GM18907 (cell line): Measurements from ENCODE around the gene CTAG1B.
"Not testable (repeated sequence)": the region's sequence is repeated elsewhere in the genome, so short reads cannot be mapped to it uniquely, and the experiment has no call there.

ENCODE experiments used
- ATAC-seq: cut with Tn5 transposase; IDR thresholded peaks from one replicate; pipeline ENCODE4 v1.9.1; 2021; ENCODE audit warnings: mild to moderate bottlenecking, moderate library complexity; ENCODE audit not compliant: unreplicated experiment

CTAG1B gene

GRCh38 chrX:154628960-154629359 lies 9.9 kb upstream of the CTAG1B start:
- ATAC-seq, result not testable (repeated sequence)

- ATAC-seq, result not testable (repeated sequence)
These were observed 1.8 kb upstream of the CTAG1B start for GRCh38 chrX:154620767-154621414.

- ATAC-seq, result not testable (repeated sequence)
These were observed 5.5 kb downstream of the CTAG1B start for GRCh38 chrX:154613586-154613985.

GRCh38 chrX:154611146-154611545 lies 7.9 kb downstream of the CTAG1B start:
- ATAC-seq, result not testable (repeated sequence)

- not testable (repeated sequence) for ATAC-seq
These were observed 10.3 kb downstream of the CTAG1B start for GRCh38 chrX:154608823-154609222.

- not testable (repeated sequence) for ATAC-seq
These were observed 11.1 kb downstream of the CTAG1B start for GRCh38 chrX:154607976-154608375.

- no peak for ATAC-seq
These were observed 11.7 kb downstream of the CTAG1B start for GRCh38 chrX:154607370-154607769.

GRCh38 chrX:154605566-154605965 lies 13.5 kb downstream of the CTAG1B start:
- no peak for ATAC-seq

GRCh38 chrX:154603438-154604430 lies 15.3 kb downstream of the CTAG1B start:
- ATAC-seq, result no peak

GRCh38 chrX:154602766-154603437 lies 16.2 kb downstream of the CTAG1B start:
- ATAC-seq, result no peak

- no peak for ATAC-seq
These were observed 16.9 kb downstream of the CTAG1B start for GRCh38 chrX:154602226-154602625.

- no peak for ATAC-seq
These were observed 18.2 kb downstream of the CTAG1B start for GRCh38 chrX:154600759-154601374.

- no peak for ATAC-seq
These were observed 19.6 kb downstream of the CTAG1B start for GRCh38 chrX:154599531-154599930.

- no peak for ATAC-seq
These were observed 20.4 kb downstream of the CTAG1B start for GRCh38 chrX:154598656-154599055.

GRCh38 chrX:154597221-154597620 lies 21.9 kb downstream of the CTAG1B start:
- no peak for ATAC-seq

- ATAC-seq, result no peak
These were observed 22.7 kb downstream of the CTAG1B start for GRCh38 chrX:154596290-154596929.

- ATAC-seq, result no peak
These were observed 23.4 kb downstream of the CTAG1B start for GRCh38 chrX:154595559-154596249.

- no peak for ATAC-seq
These were observed 24.6 kb downstream of the CTAG1B start for GRCh38 chrX:154594491-154594890.

- no peak for ATAC-seq
These were observed 25.9 kb downstream of the CTAG1B start for GRCh38 chrX:154593201-154593600.

GRCh38 chrX:154592505-154592904 lies 26.6 kb downstream of the CTAG1B start:
- ATAC-seq, result no peak
